Adipocyte (in vitro differentiated cells): ENCODE measurements around the gene NLGN1.
"Not testable (repeated sequence)": the region's sequence is repeated elsewhere in the genome, so short reads cannot be mapped to it uniquely, and the experiment has no call there.

Source experiments
- DNase-seq: peaks from one replicate; pipeline ENCODE4 v3.0.0-alpha.2; 2015; ENCODE audit warnings: low read depth
- H3K27me3 ChIP-seq: replicated peaks from 2 replicates; pipeline ENCODE4 v1.7.0; 2013; ENCODE audit warnings: mild to moderate bottlenecking, low read length, moderate library complexity; ENCODE audit not compliant: control insufficient read depth, insufficient read depth
- H3K36me3 ChIP-seq: 2 replicates; pipeline ENCODE4 v1.7.0; 2013; ENCODE audit warnings: low read length, mild to moderate bottlenecking, moderate library complexity; ENCODE audit not compliant: control insufficient read depth, insufficient read depth, severe bottlenecking
- H3K4me1 ChIP-seq: 2 replicates; pipeline ENCODE4 v1.7.0; 2013; ENCODE audit warnings: mild to moderate bottlenecking, low read length, moderate library complexity; ENCODE audit not compliant: control insufficient read depth, insufficient read depth
- H3K4me3 ChIP-seq: 2 replicates; pipeline ENCODE4 v1.7.0; 2013; ENCODE audit warnings: mild to moderate bottlenecking, low read length, moderate library complexity
- H3K9ac ChIP-seq: 2 replicates; pipeline ENCODE4 v1.7.0; 2013; ENCODE audit warnings: mild to moderate bottlenecking, low read length, moderate library complexity
- H3K9me3 ChIP-seq: 2 replicates; pipeline ENCODE4 v1.7.0; 2013; ENCODE audit warnings: mild to moderate bottlenecking, low read length, moderate library complexity; ENCODE audit not compliant: control insufficient read depth

NLGN1 gene

GRCh38 chr3:173502983-173503568, 105.5 kb downstream of the NLGN1 start:
- peak; percentile 3 for DNase-seq
- Histone ChIP-seq H3K9me3 (no peaks in the 10 kb centered on the region), H3K4me3 (no peak overlapping the region), H3K36me3 (no peaks in the 10 kb centered on the region), H3K9ac (no peak overlapping the region), H3K27me3 (no peaks in the 10 kb centered on the region), H3K4me1 (peaks cover 9% of the 10 kb centered on the region)

GRCh38 chr3:173510565-173510964, 113.0 kb downstream of the NLGN1 start:
- Histone ChIP-seq H3K4me3 (no peak overlapping the region), H3K4me1 (no peaks in the 10 kb centered on the region)
- no peak for DNase-seq

GRCh38 chr3:173513123-173513522, 115.6 kb downstream of the NLGN1 start:
- DNase-seq = no peak
- Histone ChIP-seq H3K9me3 (no peaks in the 10 kb centered on the region), H3K27me3 (no peaks in the 10 kb centered on the region), H3K4me1 (no peaks in the 10 kb centered on the region), H3K36me3 (no peaks in the 10 kb centered on the region), H3K9ac (no peak overlapping the region), H3K4me3 (no peak overlapping the region)

More at GRCh38 chr3:173510565-173510964, 113.0 kb downstream of the NLGN1 start:
- H3K36me3 ChIP-seq = no peaks in the 10 kb centered on the region
- no peak overlapping the region for H3K9ac ChIP-seq
- no peaks in the 10 kb centered on the region for H3K27me3 ChIP-seq
- no peaks in the 10 kb centered on the region for H3K9me3 ChIP-seq

GRCh38 chr3:173529062-173529711, 131.6 kb downstream of the NLGN1 start:
- H3K36me3 ChIP-seq = no peaks in the 10 kb centered on the region
- peaks cover 8% of the 10 kb centered on the region for H3K9me3 ChIP-seq
- no peak for DNase-seq
- H3K9ac ChIP-seq = no peak overlapping the region
- no peaks in the 10 kb centered on the region for H3K4me1 ChIP-seq
- no peaks in the 10 kb centered on the region for H3K27me3 ChIP-seq
- H3K4me3 ChIP-seq = no peak overlapping the region

- no peak for DNase-seq
Observed at GRCh38 chr3:173531602-173532001, 134.1 kb downstream of the NLGN1 start.

GRCh38 chr3:173538410-173538809, 140.9 kb downstream of the NLGN1 start:
- H3K4me3 ChIP-seq = no peak overlapping the region
- no peak for DNase-seq
- H3K4me1 ChIP-seq = no peaks in the 10 kb centered on the region
- H3K9ac ChIP-seq = no peak overlapping the region
- H3K36me3 ChIP-seq = no peaks in the 10 kb centered on the region
- no peaks in the 10 kb centered on the region for H3K27me3 ChIP-seq
- H3K9me3 ChIP-seq = no peaks in the 10 kb centered on the region

More at GRCh38 chr3:173531602-173532001, 134.1 kb downstream of the NLGN1 start:
- H3K9me3 ChIP-seq = no peaks in the 10 kb centered on the region
- H3K36me3 ChIP-seq = no peaks in the 10 kb centered on the region
- no peak overlapping the region for H3K9ac ChIP-seq
- no peaks in the 10 kb centered on the region for H3K4me1 ChIP-seq
- no peaks in the 10 kb centered on the region for H3K27me3 ChIP-seq
- H3K4me3 ChIP-seq = no peak overlapping the region

- H3K4me3 ChIP-seq, H3K4me1 ChIP-seq: not testable (repeated sequence)
Observed at GRCh38 chr3:173545590-173545989, 148.0 kb downstream of the NLGN1 start.

GRCh38 chr3:173547070-173547469, 149.5 kb downstream of the NLGN1 start:
- H3K4me3 ChIP-seq = no peak overlapping the region
- no peak for DNase-seq
- no peaks in the 10 kb centered on the region for H3K27me3 ChIP-seq
- no peak overlapping the region for H3K9ac ChIP-seq
- H3K4me1 ChIP-seq = no peaks in the 10 kb centered on the region
- no peaks in the 10 kb centered on the region for H3K36me3 ChIP-seq
- no peaks in the 10 kb centered on the region for H3K9me3 ChIP-seq

More at GRCh38 chr3:173545590-173545989, 148.0 kb downstream of the NLGN1 start:
- H3K27me3 ChIP-seq, H3K9ac ChIP-seq, H3K36me3 ChIP-seq, H3K9me3 ChIP-seq, DNase-seq: not testable (repeated sequence)

GRCh38 chr3:173548261-173548660, 150.7 kb downstream of the NLGN1 start:
- no peak for DNase-seq
- Histone ChIP-seq H3K4me1 (peaks cover 2% of the 10 kb centered on the region), H3K9ac (no peak overlapping the region), H3K27me3 (no peaks in the 10 kb centered on the region), H3K4me3 (peak overlapping the region; percentile 61), H3K9me3 (no peaks in the 10 kb centered on the region), H3K36me3 (no peaks in the 10 kb centered on the region)

GRCh38 chr3:173552526-173552925, 155.0 kb downstream of the NLGN1 start:
- peaks cover 6% of the 10 kb centered on the region for H3K4me1 ChIP-seq

GRCh38 chr3:173553635-173554280, 156.2 kb downstream of the NLGN1 start:
- DNase-seq = peak; percentile 81
- Histone ChIP-seq H3K36me3 (no peaks in the 10 kb centered on the region), H3K9me3 (no peaks in the 10 kb centered on the region), H3K4me3 (no peak overlapping the region), H3K4me1 (peaks cover 6% of the 10 kb centered on the region), H3K9ac (no peak overlapping the region), H3K27me3 (no peaks in the 10 kb centered on the region)

More at GRCh38 chr3:173552526-173552925, 155.0 kb downstream of the NLGN1 start:
- no peak overlapping the region for H3K9ac ChIP-seq
- H3K27me3 ChIP-seq = no peaks in the 10 kb centered on the region
- H3K36me3 ChIP-seq = no peaks in the 10 kb centered on the region
- DNase-seq = peak; percentile 8
- H3K9me3 ChIP-seq = no peaks in the 10 kb centered on the region
- H3K4me3 ChIP-seq = no peak overlapping the region
